GM19025 (cell line): Measurements from ENCODE around the gene DDX46.
A peak's percentile ranks its signal among the peaks of the same experiment; 100 is the strongest.
"Not testable (repeated sequence)": the region's sequence is repeated elsewhere in the genome, so short reads cannot be mapped to it uniquely, and the experiment has no call there.

Experiments
- ATAC-seq: cut with Tn5 transposase; IDR thresholded peaks from one replicate; pipeline ENCODE4 v1.9.1; 2021; ENCODE audit warnings: mild to moderate bottlenecking, low read depth, moderate library complexity; ENCODE audit not compliant: unreplicated experiment

The DDX46 gene

GRCh38 chr5:134837530-134838181 lies 79.1 kb downstream of the DDX46 start:
- no peak for ATAC-seq

DNA sequence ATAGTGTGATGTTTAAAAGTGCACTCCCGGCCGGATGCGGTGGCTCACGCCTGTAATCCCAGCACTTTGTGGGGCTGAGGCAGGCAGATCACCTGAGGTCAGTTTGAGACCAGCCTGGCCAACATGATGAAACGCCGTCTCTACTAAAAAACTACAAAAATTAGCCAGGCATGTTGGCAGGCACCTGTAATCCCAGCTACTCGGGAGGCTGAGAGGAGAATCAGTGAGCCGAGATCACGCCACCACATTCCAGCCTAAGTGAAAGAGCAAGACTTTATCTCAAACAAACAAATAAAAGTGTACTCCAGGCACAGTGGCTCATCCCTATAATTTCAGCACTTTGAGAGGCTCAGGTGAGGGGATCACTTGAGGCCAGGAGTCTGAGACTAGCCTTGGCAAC lies 79.8 kb downstream of the DDX46 start:
- ATAC-seq = not testable (repeated sequence)

- ATAC-seq = no peak
These were observed 82.2 kb downstream of the DDX46 start for GRCh38 chr5:134840811-134841210.

DNA sequence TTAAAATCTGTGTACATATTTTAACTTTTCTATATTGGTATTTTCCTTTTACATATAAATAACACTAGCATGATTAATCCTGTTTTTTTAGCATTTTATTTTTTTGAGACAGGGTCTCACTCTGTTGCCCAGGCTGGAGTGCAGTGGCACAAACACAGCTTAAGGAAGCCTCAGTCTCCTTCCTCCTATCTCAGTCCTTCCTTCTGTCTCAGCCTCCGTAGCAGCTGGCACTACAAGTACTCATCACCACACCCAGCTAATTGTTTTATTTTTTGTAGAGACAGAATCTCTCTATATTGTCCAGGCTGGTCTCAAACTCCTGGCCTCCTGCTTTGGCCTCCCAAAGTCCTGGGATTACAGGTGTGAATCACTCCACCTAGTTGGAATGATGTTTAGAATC lies 85.7 kb downstream of the DDX46 start:
- no peak for ATAC-seq

DNA sequence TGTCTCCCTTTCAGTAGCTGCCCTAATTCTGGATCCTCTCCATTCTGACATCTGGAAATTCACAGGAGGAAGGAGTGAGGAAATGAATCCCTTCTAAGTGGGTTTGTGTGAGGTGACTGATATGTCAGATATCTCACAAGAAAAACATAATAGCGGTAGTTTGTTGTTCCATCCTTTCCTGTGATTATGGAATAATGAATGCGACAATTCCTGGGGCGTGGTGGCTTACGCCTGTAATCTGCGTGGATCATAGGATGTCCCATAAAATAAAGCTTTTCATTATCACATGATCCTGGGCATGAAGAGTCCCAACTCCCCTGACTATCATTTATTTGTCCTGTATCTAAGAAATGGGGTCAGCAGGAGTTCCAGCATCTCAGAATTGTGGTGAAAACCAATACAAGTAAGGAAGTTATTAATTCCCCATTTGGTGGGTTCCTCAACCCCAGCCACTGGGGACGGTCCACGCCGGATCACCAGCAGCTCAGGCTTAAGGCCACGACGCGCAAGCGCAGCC lies 86.8 kb downstream of the DDX46 start:
- ATAC-seq = no peak

GRCh38 chr5:134845852-134846640 lies 87.5 kb downstream of the DDX46 start, which contains the start of gene C5orf24:
Gene C5orf24 (plus strand): TSS chr5:134845968. CDS start chr5:134854901, 8,933 bp downstream.
- ATAC-seq = peak; percentile 93

DNA sequence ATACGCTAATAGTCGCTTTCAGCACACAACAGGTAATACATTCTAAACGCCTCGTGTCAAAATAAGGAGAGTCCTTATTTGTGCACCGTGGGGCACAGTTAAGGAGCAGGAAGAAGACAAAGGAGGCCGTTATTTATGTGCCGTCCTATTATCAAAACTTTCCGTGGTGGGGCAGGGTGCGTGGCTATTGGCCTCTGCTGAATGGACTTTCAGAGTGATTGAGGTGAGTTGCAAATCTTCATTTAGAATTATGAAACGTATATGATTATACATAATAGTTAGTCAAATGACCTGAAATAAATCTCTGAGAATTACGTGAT lies 88.0 kb downstream of the DDX46 start:
- no peak for ATAC-seq

GRCh38 chr5:134849434-134849933 lies 90.9 kb downstream of the DDX46 start:
- not testable (repeated sequence) for ATAC-seq

DNA sequence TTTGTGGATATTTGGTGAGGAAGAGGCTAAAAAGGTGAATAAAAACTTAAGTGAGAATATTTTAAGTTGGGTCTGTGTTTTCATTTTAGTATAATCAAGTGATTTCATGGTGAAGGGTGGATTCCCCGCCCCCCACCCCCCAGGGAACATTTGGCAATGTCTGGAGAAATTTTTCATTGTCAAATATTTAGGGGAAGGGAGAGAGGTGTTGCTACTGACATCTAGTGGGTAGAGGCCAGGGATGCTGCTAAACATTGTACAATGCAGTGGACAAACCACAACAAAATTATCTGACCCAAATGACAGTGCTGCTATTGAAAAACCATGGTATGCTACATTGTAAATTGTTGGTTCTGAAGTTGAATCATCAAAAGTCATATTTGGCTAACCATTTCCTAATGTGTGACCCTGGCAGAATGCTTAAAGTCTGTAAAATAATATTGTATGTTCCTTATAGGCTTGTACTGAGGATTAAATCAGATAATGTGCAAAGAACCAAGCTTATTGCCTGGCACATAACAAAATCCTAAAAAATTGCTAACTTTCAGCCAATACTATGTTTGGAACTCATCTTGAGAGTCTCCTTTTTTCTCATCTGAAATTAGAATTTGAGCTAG lies 92.8 kb downstream of the DDX46 start:
- ATAC-seq = no peak

GRCh38 chr5:134856465-134856864 lies 97.9 kb downstream of the DDX46 start:
- not testable (repeated sequence) for ATAC-seq

GRCh38 chr5:134857401-134857800 lies 98.8 kb downstream of the DDX46 start:
- no peak for ATAC-seq

- no peak for ATAC-seq
These were observed 106.1 kb downstream of the DDX46 start for GRCh38 chr5:134864707-134865106.

DNA sequence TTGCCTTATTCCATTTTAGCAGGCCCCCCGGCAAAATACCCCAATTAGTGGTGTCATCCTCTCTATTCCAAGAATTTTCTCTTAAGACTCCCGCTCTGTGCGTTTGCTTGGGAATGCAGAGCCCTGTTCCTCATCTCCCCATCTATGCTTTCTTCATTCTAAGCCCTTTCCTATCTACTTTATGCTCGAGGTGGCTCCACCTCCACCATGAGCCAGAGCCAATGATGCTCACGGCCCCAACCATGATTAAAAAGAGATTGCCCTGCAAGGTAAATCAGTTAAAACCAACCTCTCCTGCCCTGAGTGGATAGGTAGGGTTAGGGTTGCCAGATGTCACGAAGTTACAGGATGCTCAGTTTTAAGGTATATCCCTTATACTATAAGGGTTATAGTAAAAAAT lies 114.9 kb downstream of the DDX46 start:
- ATAC-seq = no peak

- ATAC-seq = peak; percentile 81
These were observed 115.6 kb downstream of the DDX46 start, which contains the start of gene TXNDC15 for GRCh38 chr5:134873987-134874830. Gene TXNDC15 (plus strand): TSS chr5:134874371. CDS start chr5:134874428, 57 bp downstream.

- peak; percentile 18 for ATAC-seq
These were observed 116.5 kb downstream of the DDX46 start for GRCh38 chr5:134874831-134875655.

DNA sequence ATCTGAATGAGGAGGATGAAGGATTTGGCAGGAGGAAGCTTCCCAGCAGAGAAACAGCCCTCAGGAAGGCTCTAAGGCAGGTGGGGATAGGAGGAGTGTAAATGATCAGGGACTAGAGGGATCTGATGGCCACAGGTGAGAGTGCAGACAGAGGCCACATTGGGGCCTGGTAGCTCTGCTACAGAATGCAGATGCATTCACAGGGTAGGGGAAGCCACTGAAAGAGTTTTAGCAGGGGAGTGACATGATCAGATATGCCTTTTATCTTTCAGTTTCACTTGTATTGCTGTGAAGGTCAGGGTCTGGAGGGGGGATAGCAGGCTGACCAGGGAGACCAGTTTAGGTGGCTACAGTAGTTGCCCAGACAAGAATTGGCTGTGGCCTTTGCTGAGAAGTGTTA lies 118.6 kb downstream of the DDX46 start:
- no peak for ATAC-seq

- ATAC-seq = no peak
These were observed 119.8 kb downstream of the DDX46 start for GRCh38 chr5:134878403-134878802.

DNA sequence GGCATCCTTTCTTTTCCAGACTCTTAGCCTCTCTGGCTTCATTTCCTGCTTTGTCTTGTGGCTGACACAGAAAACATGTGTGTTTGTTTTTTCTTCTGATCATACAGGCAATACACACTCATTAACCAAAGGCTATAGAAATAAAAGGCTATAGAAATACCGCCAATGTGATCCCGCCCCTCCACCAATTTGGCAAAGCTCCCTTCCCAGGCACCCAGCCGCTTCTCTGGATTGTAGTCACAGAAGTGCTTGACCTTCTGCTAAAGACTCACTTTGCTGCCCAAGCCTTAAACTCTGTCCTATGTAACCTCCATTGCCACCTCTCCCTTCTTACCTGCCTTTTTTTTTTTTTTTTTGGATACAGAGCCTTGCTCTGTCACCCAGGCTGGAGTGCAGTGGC lies 120.9 kb downstream of the DDX46 start:
- ATAC-seq = no peak
